K562 (cell line): ENCODE results near the gene RNASE7. TPM values are rescaled to one million over a fixed set of nuclear protein-coding genes. Genes with fewer than 3 reads are reported as not detected.

Experiments
- CEBPG ChIP-seq, 3 experiments: fragments of 200-800 bp in 1 of 3; sonication (Bioruptor generic) in 1 of 3; sonication (generic) in 1 of 3; formaldehyde crosslinking in 1 of 3; IDR thresholded peaks in 2 of 3; conservative IDR thresholded peaks in 1 of 3; 2 replicates each; pipeline versions ENCODE4 v1.6.1 to v1.8.0; 2016 to 2022; ENCODE audit warnings: missing compliant biosample characterization in 2 of 3, missing genetic modification characterization in 2 of 3, mild to moderate bottlenecking in 1 of 3, missing genetic modification reagents in 1 of 3
- CLOCK ChIP-seq: fragments of 250-450 bp; sonication (Bioruptor Pico); IDR thresholded peaks from 2 replicates; pipeline ENCODE4 v1.4.0; 2020; ENCODE audit warnings: mild to moderate bottlenecking, moderate library complexity, borderline replicate concordance
- CTBP1 ChIP-seq: fragments of 450-650 bp; IDR thresholded peaks from 2 replicates; pipeline ENCODE4 v1.6.1; 2016; ENCODE audit warnings: borderline replicate concordance
- EP300 ChIP-seq: IDR thresholded peaks from 2 replicates; pipeline ENCODE4 v1.6.1; 2012; ENCODE audit warnings: low read length, improper control_type of control experiment
- ESRRA ChIP-seq: fragments of 450-650 bp; IDR thresholded peaks from 2 replicates; pipeline ENCODE4 v1.6.1; 2014; ENCODE audit warnings: low read depth, mild to moderate bottlenecking, moderate library complexity, borderline replicate concordance
- GATA2 ChIP-seq: sonication (generic); formaldehyde crosslinking; IDR thresholded peaks from 2 replicates; pipeline ENCODE4 v1.4.0; 2020; ENCODE audit warnings: mild to moderate bottlenecking, missing genetic modification reagents
- HMBOX1 ChIP-seq: sonication (generic); IDR thresholded peaks from 2 replicates; pipeline ENCODE4 v1.6.1; 2016
- ID3 ChIP-seq, 2 experiments: fragments of 250-450 bp in 1 of 2; fragments of 450-650 bp in 1 of 2; sonication (Bioruptor Pico) in 1 of 2; IDR thresholded peaks; 2 replicates each; pipeline versions ENCODE4 v1.6.1 to v1.8.0; 2016 to 2021; ENCODE audit warnings: mild to moderate bottlenecking in 2 of 2, moderate library complexity in 2 of 2, missing compliant biosample characterization in 1 of 2, missing genetic modification characterization in 1 of 2
- JUND ChIP-seq, 2 experiments: IDR thresholded peaks; 2 replicates in 1 of 2; 3 replicates in 1 of 2; pipeline ENCODE4 v1.6.1; 2011; ENCODE audit warnings: borderline replicate concordance in 2 of 2, low read depth in 2 of 2, low read length in 2 of 2, improper control_type of control experiment in 1 of 2, missing biosample characterization in 1 of 2, missing genetic modification characterization in 1 of 2, missing genetic modification reagents in 1 of 2
- L3MBTL2 ChIP-seq: fragments of 450-650 bp; IDR thresholded peaks from 2 replicates; pipeline ENCODE4 v1.6.1; 2016; ENCODE audit warnings: mild to moderate bottlenecking, moderate library complexity
- MNT ChIP-seq, 2 experiments: fragments of 450-650 bp; conservative IDR thresholded peaks; 2 replicates each; pipeline ENCODE4 v1.6.1; 2017; ENCODE audit warnings: mild to moderate bottlenecking in 2 of 2, moderate library complexity in 2 of 2
- NCOA1 ChIP-seq: fragments of 450-650 bp; IDR thresholded peaks from 2 replicates; pipeline ENCODE4 v1.6.1; 2016; ENCODE audit warnings: low read depth
- NR4A1 ChIP-seq, 2 experiments: fragments of 250-450 bp in 1 of 2; fragments of 450-650 bp in 1 of 2; sonication (Bioruptor Pico) in 1 of 2; IDR thresholded peaks; 2 replicates each; pipeline versions ENCODE4 v1.4.0 to v1.6.1; 2016 to 2020; ENCODE audit warnings: mild to moderate bottlenecking in 2 of 2, missing compliant biosample characterization in 1 of 2, missing genetic modification characterization in 1 of 2, moderate library complexity in 1 of 2
- TBP ChIP-seq: optimal IDR thresholded peaks from 2 replicates; pipeline ENCODE3; 2011; ENCODE audit warnings: low read depth, low read length, improper control_type of control experiment
- ZBTB49 ChIP-seq: sonication (generic); formaldehyde crosslinking; IDR thresholded peaks from 2 replicates; pipeline ENCODE4 v1.8.0; 2022; ENCODE audit warnings: missing genetic modification reagents, mild to moderate bottlenecking, borderline replicate concordance
- ZNF124 ChIP-seq: sonication (generic); formaldehyde crosslinking; IDR thresholded peaks from 2 replicates; pipeline ENCODE4 v1.8.1; 2022; ENCODE audit warnings: missing genetic modification reagents
- polyA plus RNA-seq, 8 experiments: library from polyadenylated mRNA; depleted of rRNA in 4 of 8; stranded (reverse) in 5 of 8; unstranded in 3 of 8; fragments of >200 nt; fragmentation: Nextera tagmentation in 2 of 8; fragmentation: Illumina TruSeq in 1 of 8; extraction: Ambion mirVana in 2 of 8; extraction: Trizol in 1 of 8; gene quantifications; 2 replicates each; pipeline versions ENCODE4 v1.2.1 to v1.2.3, GENCODE V29; 2011 to 2014; ENCODE audit warnings: inconsistent platforms in 1 of 8, missing spikeins in 1 of 8
- total RNA-seq, 7 experiments: library from RNA; depleted of rRNA in 6 of 7; stranded (reverse); fragments of >200 nt in 6 of 7; fragmentation: Illumina TruSeq in 2 of 7; extraction: Trizol in 2 of 7; gene quantifications; 2 replicates each; pipeline versions ENCODE4 v1.2.1 to v1.2.3, GENCODE V29; 2011 to 2021; ENCODE audit warnings: low replicate concordance in 1 of 7

The RNASE7 gene
- total and polyA plus RNA-seq, 9 of the 15 experiments (the other 6 are each of a cell fraction or from before 2014, with no cell fraction given): not detected

GRCh38 chr14:21043974-21044618 lies 1.9 kb downstream of the RNASE7 start (continued):
- TF ChIP-seq TBP (peak; percentile 41), NCOA1 (0 out of 2 replicates have a peak, but pooled peaks have one; percentile 17), ID3 (CRISPR knock-in tag; IDR thresholded peaks at IDR 0.05) (no peak), ID3 (tag; IDR thresholded peaks at IDR 0.05) (peak; percentile 50; the same call in 1 of the 2 replicates), ZNF124 (CRISPR knock-in tag) (no peak), MNT (conservative IDR thresholded peaks at IDR 0.05) (0 out of 4 replicates have a peak, but pooled peaks of 1 of the 2 experiments have one; percentile 24), CEBPG (CRISPR knock-in tag; IDR thresholded peaks at IDR 0.05) (no peak; the same call in 1 of the 2 replicates), CEBPG (tag; conservative IDR thresholded peaks at IDR 0.05 in 1 of 2, IDR thresholded peaks at IDR 0.05 in 1 of 2) (peak; percentile 89 to 96), CTBP1 (peak; percentile 66; the same call in 1 of the 2 replicates), NR4A1 (CRISPR knock-in tag; IDR thresholded peaks at IDR 0.05) (no peak), NR4A1 (tag; IDR thresholded peaks at IDR 0.05) (0 out of 2 replicates have a peak, but pooled peaks have one; percentile 16), HMBOX1 (peak; percentile 32; the same call in 1 of the 2 replicates), ZBTB49 (no peak), JUND (IDR thresholded peaks at IDR 0.05; ENCODE audit: borderline replicate concordance, low read depth, low read length) (peak; percentile 3; the same call in 1 of the 2 replicates), JUND (tag; IDR thresholded peaks at IDR 0.05; ENCODE audit: borderline replicate concordance, low read depth, low read length) (no peak; the same call in 2 of the 3 replicates), CLOCK (CRISPR knock-in tag) (no peak), L3MBTL2 (peak; percentile 28; the same call in 1 of the 2 replicates), GATA2 (CRISPR knock-in tag) (peak; percentile 37; the same call in 1 of the 2 replicates), EP300 (peak; percentile 52), ESRRA (peak; percentile 44; the same call in 1 of the 2 replicates)
